Measurements from ENCODE around the gene ZNF318.
"Not testable (repeated sequence)": the region's sequence is repeated elsewhere in the genome, so short reads cannot be mapped to it uniquely, and the experiment has no call there.

Gene ZNF318

GRCh38 chr6:43369174-43370002 lies at the start of gene ZNF318:
TSS of gene ZNF318 (minus strand) at chr6:43369647. CDS start at chr6:43369365, 282 bp downstream.
- Histone ChIP-seq H3K27me3 (no peaks in the 10 kb centered on the region), H3K9me3 (no peaks in the 10 kb centered on the region), H3K4me3 (peak within 1 kb of the TSS; percentile 78 to 96), H3K36me3 (peaks cover 2 to 13% (median 12%) of the 10 kb centered on the region in 3 donors), H3K4me1 (peaks cover 0 to 26% (median 18%) of the 10 kb centered on the region in 4 donors), H3K27ac (peak within 1 kb of the TSS; percentile 83 to 88)
- no peak for TF ChIP-seq CTCF (IDR thresholded peaks at IDR 0.05)
- intact Hi-C loops (cut with DNase I; ENCODE audit: low total_unique reads): loop anchor here (5.0 to 10.0 kb wide), 2 partner anchors 58 to 135 kb away; partner anchors contain the start of gene ABCC10
- DNase-seq: peak; percentile 94 to 98

GRCh38 chr6:43416935-43417334 lies 47.5 kb upstream of the ZNF318 start:
- H3K27me3 ChIP-seq: peaks cover 0 to 14% of the 10 kb centered on the region in 2 donors
- H3K4me1 ChIP-seq: no peaks in the 10 kb centered on the region
- no peaks in the 10 kb centered on the region for H3K9me3 ChIP-seq
- H3K27ac ChIP-seq: no peak overlapping the region
- H3K36me3 ChIP-seq: no peaks in the 10 kb centered on the region
- TF ChIP-seq CTCF (IDR thresholded peaks at IDR 0.05): no peak
- intact Hi-C loops (cut with DNase I; ENCODE audit: low total_unique reads): no loop called here
- no peak overlapping the region for H3K4me3 ChIP-seq
- DNase-seq: no peak

GRCh38 chr6:43415275-43415674 lies 45.8 kb upstream of the ZNF318 start:
- intact Hi-C loops (cut with DNase I; ENCODE audit: low total_unique reads); H3K4me1 ChIP-seq; H3K9me3 ChIP-seq: not testable (repeated sequence)

GRCh38 chr6:43413002-43413401 lies 43.6 kb upstream of the ZNF318 start:
- no peak overlapping the region for H3K4me3 ChIP-seq
- no peak overlapping the region for H3K27ac ChIP-seq
- no peak for DNase-seq
- intact Hi-C loops (cut with DNase I; ENCODE audit: low total_unique reads): no loop called here
- peaks cover 0 to 20% of the 10 kb centered on the region in 2 donors for H3K27me3 ChIP-seq
- no peak for TF ChIP-seq CTCF (IDR thresholded peaks at IDR 0.05)
- no peaks in the 10 kb centered on the region for H3K36me3 ChIP-seq
- H3K9me3 ChIP-seq: no peaks in the 10 kb centered on the region
- no peaks in the 10 kb centered on the region for H3K4me1 ChIP-seq

More at GRCh38 chr6:43415275-43415674, 45.8 kb upstream of the ZNF318 start:
- not testable (repeated sequence) for H3K36me3 ChIP-seq, DNase-seq, H3K4me3 ChIP-seq, H3K27ac ChIP-seq
- peaks cover 0 to 14% of the 10 kb centered on the region in 2 donors for H3K27me3 ChIP-seq

GRCh38 chr6:43412541-43412940 lies 43.1 kb upstream of the ZNF318 start:
- no peaks in the 10 kb centered on the region for H3K9me3 ChIP-seq
- no peak for TF ChIP-seq CTCF (IDR thresholded peaks at IDR 0.05)

GRCh38 chr6:43410776-43411175 lies 41.3 kb upstream of the ZNF318 start:
- DNase-seq; H3K27ac ChIP-seq; intact Hi-C loops (cut with DNase I; ENCODE audit: low total_unique reads); H3K9me3 ChIP-seq; H3K4me1 ChIP-seq; H3K36me3 ChIP-seq; H3K4me3 ChIP-seq: not testable (repeated sequence)
- H3K27me3 ChIP-seq: peaks cover 0 to 31% of the 10 kb centered on the region in 2 donors

More at GRCh38 chr6:43412541-43412940, 43.1 kb upstream of the ZNF318 start:
- no peaks in the 10 kb centered on the region for H3K4me1 ChIP-seq
- intact Hi-C loops (cut with DNase I; ENCODE audit: low total_unique reads): no loop called here
- H3K4me3 ChIP-seq: no peak overlapping the region
- no peaks in the 10 kb centered on the region for H3K36me3 ChIP-seq
- no peak overlapping the region for H3K27ac ChIP-seq
- DNase-seq: no peak
- H3K27me3 ChIP-seq: peaks cover 0 to 23% of the 10 kb centered on the region in 2 donors

Measured in tibial artery (tissue), 4 donors.